Cerebellar cortex (tissue), 1 donor: ENCODE results near the gene ATG4C.
"Not testable (repeated sequence)": the region's sequence is repeated elsewhere in the genome, so short reads cannot be mapped to it uniquely, and the experiment has no call there.

Experiments used
- DNase-seq: peaks from one replicate; pipeline ENCODE4 v3.0.0-alpha.2; 2015; ENCODE audit warnings: low spot score

ATG4C gene

DNA sequence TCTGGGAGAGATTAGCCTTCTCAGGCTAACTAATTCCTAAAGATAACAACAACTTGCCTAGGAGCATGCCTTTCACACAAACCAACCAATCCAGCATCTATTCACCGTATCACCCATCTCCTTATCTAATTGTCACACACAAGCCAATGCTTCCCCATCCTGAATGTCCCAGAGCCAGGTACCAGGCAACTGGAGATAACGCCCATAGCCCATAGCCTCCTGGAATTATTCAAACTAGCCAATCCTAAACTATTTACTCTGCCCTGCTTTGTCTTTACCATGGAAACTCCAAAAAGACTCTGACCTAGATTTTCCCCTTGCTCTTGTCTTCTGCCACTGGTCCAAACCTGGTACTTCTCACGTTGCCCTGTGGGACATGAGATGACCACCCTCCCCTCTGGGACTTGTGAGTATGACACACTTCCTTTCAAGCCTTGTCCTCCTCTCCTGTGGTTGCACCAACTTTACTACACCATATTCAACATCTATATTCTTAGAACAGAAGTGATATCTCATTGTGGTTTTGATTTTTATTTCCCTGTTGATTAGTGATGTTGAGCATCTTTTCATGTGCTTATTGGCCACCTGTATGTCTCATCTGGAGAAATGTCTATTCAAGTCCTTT is 8.8 kb upstream of the ATG4C start:
- no peak for DNase-seq

DNA sequence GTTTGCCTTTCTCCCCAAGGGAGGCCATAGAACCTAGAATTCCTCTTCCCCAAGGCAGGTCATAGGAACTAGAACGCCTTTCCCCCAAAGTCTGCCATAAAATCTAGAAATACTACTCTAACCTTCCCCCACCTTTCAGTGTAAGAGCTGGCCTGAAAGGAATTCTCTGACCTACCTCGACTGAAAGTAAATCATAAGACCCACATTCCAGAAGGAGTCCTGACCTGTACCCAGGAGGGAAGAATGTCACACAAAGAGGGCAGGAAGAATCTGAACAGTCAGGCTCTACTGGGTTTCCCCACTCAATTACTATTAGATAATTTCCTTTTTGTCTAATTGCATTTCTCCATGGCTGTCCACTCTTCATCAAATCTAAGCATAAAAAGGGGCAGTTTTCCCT is 5.7 kb upstream of the ATG4C start:
- DNase-seq, result no peak

DNA sequence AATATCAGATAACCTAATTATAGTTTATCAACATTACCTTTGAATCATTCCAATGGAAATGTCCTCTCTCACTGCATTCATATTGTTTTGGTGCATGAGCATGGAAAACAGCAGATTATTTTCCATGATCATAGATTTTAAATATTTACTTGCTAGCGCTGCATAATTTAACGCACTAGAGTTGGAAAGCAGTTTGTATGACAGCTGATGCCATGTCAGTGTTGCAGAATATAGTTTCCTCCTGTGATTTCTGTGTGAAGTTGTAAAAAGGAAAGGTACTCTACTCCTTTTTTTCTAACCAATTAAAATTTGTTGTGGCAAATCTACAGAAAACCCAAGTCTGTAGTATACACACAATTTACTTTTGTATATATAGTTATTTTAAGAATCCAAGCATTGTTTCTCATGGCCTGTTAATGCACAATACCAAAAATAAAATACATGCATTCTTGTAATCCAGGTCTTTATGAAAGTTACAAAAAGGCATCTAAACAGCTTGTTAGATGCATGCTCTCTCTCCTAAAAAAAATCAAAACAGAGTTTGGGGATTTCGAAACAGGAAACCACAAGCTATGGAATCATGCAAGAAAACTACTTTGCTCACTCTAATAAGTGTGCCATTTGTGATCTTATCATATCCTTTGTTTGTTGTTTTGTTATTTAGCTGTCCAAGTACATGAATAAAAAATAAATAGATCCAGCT is 1.9 kb upstream of the ATG4C start:
- DNase-seq, result no peak

DNA sequence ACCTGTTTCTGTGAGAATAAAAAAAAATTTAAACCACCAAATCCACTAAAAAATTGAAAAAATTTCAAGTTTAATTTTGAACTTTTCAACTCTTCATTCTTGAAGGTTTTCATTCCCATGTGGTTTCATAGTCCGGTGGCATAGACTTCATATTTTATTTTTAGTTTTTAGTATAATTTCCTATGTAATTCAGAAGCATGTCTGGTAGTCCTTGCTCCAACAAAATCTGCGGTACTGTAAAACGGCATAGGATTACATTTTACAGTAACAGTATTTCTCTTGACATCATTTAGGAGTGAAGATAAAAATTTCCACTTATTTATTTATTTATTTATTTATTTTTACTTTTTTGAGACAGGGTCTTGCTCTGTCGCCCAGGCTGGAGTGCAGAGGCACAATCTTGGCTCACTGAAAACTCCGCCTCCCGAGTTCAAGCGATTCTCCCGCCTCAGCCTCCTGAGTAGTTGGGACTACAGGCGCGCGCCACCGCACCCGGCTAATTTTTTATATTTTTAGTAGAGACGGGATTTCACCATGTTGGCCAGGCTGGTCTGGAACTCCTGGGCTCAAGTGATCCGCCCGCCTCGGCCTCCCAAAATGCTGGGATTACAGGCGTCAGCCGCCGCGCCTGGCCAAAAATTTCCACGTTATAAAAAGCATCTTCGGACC is 1.3 kb upstream of the ATG4C start:
- DNase-seq, result not testable (repeated sequence)

DNA sequence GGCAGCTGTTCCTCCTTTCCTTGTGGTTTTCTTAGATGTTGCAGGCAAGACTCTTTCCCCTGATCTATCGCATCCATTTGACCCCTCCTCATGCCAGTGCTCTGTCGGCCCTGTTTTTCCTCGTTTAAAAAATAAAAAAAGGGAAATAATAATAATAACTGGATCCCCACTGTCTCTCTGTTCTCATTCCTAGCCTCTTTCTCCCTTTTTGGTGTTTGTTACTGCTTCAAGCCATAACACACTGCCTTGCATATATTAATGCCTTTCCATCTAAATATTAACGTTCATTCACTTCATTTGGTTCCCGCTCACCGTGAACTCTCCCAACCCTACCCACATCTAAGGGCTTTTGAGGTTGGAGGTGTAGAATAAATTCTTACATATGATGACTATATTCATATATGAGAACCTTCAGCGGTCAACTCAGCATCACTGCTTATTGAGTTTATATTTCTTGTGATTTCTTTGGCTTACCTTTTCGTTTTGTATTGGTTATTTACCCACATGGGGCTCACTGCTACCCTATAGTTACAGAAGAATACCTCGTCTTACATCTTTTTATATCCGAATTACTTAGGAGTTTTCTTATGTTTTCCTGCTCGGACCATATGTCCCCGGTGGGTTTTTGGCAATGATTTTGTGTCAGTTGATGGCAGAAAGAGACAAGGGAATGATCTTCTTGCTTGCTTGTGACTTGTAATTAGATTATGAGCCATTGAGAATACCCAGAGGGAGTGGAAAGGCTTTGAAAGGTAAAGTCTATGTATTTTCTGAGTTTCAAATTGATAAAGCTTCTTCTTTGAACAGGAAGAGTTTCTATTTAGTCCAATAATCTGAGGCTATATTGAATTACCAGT is 805 bp downstream of the ATG4C start:
- DNase-seq, result peak; percentile 48

DNA sequence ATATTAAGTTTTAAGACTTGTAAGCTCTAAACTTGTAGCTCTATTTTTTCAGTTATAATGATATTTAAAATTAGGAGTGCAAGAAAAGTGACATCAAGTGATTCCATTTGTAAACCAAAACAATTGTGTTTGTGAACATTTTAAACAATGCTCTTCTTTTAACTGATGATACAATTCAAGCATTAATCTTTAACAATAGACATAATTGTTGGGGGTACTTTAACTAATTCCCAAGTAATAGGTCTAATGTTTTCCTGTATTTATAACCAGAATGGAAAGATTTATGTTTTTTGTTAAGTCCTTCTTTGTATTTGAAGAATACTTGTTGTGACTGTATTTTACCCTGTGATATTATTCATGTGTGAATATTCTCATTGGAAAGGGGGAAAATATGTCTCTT is 6.8 kb downstream of the ATG4C start:
- no peak for DNase-seq

DNA sequence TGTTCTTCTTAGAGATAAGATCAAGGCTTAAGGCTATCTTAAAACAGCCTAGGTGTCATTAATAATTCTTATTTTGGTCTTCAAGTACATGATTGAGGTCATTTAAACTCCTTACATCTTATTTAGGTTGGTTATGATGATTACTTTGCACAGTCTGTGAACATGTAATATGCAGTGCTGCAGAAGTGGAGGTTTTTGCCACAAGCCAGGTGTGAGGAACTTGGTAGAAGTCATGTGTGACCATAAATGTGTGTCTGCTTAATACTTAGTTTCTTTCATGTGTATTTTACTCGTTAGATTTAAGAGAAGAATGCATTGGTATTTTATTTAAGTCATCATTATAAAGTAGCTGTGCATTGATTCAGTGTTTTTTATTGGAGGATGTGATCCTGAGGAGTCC is 10.1 kb downstream of the ATG4C start:
- DNase-seq, result no peak

DNA sequence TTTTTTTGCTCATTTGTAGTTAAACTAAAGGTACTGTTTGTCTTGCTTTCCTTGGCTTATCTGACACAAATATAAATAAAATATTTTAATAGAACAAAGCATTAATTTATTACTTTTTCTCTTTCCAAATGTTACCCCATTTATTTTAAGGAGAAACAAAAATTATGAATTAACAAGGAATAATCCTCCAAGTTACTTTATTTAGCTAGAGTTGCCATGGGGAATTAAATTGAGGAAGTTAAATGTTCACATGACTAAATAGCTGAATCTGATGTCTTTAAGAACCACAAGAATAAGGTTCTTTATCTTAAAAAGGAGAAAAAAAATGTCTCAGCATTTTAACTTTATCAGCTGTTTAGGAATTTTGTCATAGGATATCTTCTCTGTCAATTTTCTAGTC is 12.3 kb downstream of the ATG4C start:
- DNase-seq, result no peak

DNA sequence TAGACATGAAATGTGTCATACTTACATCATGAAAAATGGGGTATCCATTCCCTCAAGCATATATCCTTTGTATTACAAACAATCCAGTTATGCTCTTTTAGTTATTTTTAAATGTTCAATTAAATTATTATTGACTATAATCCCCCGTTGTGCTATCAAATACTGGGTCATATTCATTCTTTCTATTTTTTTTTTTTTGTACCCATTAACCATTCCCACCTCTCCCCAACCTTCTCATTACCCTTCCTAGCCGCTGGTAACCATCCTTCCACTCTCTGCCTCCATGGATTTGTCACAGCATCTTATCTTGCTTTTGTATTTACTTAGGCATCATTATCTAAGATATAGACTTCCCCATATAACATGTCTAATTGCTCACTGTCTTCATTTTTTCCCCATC is 15.8 kb downstream of the ATG4C start:
- no peak for DNase-seq

DNA sequence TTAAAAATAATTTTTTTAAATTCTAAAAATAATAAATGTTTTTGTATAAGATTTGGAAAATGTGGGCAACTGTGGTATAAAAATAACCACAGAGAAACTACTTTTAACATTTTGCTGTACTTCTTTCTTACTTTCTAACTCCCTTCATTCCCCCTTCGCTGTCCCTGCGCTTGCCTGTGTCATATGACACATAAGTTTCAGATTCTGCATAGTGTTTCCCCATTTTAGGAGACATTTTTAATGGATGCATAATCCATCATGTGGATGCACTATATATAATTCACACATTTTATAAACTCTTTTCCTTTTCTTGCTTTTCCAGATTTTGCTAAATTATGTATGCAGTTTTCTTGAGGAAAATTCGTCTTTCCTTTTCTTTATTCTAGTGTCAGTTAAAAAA is 16.3 kb downstream of the ATG4C start:
- no peak for DNase-seq

DNA sequence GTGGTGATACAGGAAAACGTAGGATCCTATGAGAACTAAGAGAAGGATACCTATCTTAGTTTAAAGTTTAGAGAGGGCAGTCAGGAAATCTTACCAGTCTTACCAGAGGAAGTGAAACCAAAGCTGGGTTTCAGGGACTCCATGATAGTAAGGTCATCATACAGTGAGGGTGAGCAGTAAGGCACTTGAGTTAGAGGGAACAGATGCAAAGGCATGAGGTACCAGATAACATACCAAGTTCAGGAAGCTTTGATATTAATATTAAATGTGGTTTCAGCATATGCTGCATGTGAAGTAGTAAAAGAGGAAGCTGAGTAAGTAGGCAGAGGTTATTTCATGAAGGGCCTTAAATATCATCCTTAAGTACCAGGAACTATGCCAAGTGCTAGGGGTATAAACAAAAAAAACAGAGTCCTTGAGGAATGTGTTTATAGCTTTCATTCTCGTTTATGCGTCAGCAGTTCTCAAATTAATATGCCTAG is 16.9 kb downstream of the ATG4C start:
- DNase-seq, result no peak

DNA sequence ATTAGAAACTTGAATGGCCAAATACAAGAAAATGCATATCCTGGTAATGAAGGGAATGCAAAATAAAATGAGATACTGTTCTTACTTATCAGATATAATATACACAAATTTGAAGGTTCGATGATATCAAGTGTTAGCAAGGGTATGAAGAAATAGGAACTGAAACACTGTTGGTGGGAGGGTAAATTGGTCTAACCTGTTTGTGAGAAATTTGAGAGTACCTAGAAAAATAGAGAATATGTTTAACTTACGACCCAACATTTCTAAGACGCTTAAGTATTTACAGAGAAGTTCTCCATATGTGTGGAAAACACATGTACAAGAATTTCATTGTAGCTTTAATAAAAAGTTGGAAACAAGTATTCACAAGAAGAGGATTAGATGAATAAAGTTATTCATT is 25.9 kb downstream of the ATG4C start:
- no peak for DNase-seq

DNA sequence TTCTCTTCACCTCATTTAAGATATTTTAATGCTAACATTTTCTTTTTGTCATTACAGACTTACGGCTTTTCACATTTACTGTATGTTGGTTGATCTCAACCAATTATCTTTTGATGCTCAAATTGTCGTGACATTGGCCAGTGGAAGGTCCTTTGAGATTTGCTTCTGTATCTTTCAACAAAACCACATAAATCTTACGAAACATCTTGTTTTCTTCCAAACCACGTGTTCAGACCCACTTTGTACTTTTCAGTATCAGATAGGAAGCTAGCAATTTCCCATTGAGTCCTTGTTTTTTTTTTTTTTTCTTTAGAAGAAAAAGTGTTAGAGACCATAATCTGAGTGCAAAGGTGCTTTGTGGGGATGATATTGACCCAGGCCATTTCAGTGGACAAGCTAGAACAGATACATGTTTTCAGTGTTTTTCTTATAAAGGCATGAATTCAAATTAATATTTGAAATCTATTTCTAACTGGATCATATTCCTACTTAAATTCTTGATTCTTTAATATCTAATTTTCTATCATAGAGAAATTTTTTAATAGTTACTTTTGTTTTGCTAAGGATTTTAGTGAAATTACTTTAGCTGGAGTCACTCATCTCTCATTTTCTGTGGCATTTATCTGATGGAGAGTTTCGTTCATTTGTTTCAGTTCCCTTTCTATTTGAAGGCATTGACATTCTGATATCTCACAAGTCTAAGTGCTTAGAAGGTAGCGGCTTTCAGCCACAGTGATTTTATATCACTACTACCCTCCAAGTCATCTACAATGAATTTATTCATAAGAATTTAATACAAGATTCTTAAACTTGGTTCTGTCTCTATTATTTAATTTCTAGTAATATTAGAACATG is 26.7 kb downstream of the ATG4C start:
- no peak for DNase-seq

DNA sequence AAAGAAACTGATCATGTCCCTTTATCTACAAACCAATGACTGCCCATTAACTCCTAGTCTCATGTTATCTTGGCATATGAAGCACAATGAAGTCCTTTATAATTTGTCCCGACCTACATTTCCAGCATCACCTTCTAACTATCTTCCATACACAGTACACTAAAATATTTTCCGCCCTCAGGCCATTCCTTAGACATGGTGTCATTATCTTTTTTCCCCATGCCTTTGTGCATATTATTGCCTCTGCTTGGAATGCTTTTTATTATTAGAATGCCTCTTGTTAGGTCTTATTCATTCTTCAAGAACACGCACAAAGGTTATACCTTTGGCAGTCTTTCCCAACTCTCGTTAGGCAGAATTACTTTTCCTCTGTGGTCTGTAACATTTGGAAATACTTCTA is 39.6 kb downstream of the ATG4C start:
- DNase-seq, result no peak

DNA sequence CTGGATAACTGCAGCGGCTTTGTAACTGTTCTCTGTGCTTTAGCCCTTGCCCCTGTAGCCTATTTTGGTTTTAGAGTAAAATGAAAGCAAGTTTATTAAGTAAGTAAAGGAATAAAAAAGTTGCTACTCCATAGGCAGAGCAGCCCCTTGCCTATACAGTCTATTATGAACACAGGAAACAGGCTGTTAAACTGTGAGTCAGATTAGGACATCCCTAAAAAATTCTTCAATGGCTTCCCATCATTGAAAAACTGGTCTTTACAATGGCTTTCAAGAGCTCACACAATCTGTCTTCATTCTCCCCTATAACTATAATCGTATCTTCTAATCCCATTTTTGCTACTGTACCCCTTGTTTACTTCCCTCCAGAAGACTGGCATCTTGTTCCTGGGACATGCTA is 43.0 kb downstream of the ATG4C start:
- no peak for DNase-seq

DNA sequence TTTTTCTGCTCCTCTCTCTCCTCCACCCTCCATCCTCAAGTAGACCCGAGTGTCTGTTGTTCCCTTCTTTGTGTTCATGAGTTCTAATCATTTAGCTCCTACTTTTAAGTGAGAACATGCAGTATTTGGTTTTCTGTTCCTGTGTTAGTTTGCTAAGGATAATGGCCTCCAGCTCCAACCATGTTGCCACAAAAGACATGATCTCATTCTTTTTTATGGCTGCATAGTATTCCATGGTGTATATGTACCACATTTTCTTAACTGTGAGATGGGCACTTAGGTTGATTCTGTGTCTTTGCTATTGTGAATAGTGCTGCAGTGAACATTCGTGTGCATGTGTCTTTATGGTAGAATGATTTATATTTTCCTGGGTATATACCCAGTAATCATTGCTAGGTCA is 43.9 kb downstream of the ATG4C start:
- DNase-seq, result not testable (repeated sequence)

DNA sequence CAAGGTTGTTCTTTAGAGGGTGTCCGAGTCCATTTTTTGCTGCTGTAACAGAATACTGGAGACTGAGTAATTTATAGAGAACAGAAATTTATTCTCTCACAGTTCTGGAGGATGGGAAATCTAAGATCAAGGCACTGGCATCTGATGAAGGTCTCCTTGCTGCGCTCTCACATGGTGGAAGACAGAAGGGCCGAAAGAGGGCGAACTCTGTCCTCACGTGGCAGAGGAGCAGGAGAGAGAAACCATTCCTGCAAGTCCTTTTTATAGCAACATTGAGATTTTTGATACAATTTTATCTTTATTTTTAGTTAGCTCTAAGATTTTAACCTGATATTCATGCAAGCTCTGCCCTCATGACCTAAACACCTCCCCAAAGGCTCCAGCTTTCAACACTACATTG is 48.3 kb downstream of the ATG4C start:
- DNase-seq, result no peak

DNA sequence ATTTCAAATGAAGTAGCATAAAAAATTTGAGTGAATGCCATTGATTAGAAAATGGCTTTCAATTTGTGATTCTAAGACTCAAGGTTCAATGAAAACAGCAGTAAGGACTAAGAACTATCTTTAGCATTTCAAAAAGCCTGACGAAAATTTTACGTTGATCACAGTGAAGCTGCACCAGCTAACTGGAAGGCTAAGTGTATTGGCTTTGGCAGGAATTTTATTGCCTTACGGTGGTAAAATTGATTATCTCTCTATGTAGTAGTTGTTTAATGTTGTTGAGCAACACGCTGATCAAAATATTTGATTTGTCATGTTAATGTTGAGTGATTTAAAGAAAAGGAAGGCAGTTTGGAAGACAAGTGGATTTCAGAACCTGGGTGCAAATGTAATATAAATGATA is 49.6 kb downstream of the ATG4C start:
- no peak for DNase-seq

DNA sequence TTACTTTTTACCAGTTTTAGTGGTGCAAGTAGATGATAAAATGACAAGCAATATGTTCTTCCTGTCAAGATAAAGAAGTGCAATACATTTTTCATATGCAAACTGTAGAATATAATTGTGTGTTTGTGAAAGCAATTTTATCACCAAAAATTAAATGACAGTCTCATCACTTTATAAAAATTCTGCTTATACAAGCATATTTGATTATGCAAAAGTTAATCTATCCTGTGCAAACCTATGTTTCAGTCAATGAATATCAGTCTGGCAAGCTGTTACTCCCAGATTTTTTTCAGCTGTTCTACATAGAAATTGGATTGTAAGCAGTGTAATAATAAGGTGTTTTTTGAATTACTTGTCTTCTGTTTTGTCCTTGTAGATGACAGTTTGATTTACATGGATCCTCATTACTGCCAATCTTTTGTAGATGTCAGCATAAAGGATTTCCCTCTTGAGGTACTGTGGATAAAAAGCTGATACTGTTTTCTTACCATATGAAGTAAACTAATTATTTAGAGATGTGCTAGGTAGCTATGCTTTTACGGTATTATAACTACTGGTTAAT is 50.5 kb downstream of the ATG4C start:
- no peak for DNase-seq

DNA sequence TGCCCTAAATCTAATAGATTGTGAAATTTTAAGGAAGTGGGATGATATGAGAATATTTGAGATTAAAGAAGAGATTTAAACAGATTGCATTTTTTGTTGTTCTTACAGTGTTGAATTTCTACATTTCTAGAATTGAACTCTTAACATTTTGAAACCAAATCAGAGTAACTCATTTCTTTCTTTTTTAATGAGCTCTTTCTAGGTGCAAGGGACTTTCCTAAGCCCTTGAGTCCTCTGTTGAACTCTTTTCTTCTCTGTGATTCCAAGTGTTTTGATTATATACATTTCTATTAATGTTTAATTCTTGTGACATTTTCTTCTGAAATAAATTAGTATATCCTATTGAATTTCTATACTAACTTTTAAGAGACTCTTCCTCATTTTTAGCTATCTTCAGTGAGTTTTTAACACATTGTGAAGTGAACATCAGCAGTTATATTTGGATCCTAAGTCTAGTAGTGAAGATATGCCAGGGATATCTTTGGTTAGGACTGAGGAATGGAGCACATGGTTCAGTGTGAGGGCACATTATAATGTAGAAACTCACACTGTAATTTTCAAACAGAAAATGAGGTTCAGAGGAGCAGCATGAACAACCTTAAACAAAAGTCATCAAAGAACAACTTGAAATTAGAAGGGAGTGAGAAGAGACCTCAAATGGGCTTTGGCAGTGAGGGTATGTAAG is 53.1 kb downstream of the ATG4C start:
- no peak for DNase-seq

DNA sequence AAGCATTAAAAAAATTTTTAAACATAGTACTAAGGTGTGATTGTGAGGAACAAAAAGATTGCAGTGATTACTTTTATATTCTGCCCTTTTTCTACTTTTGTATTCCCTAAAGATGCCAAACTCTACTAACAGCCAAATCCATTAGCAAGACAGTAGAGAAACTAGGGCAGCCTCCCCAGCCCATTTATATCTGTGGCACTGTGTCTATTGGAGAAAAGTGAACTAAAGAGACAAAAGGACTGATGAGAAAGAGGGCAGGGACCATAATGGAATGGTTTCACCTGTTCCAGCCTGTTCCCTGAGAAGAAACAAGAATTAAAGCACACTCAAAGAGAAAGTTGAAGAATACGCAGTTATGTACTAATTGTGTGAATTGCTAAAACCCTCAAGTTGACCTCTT is 56.6 kb downstream of the ATG4C start:
- DNase-seq, result peak; percentile 11
